GM12891 (cell line): Measurements from ENCODE around the gene TSR1.

ENCODE experiments used
- POLR2A ChIP-seq: IDR thresholded peaks from 2 replicates; pipeline ENCODE4 v1.6.1; 2011; ENCODE audit warnings: low read depth, low read length, control low read depth
- POLR2AphosphoS5 ChIP-seq: IDR thresholded peaks from 2 replicates; pipeline ENCODE4 v1.6.1; 2011; ENCODE audit warnings: low read depth, low read length, control low read depth
- TAF1 ChIP-seq: IDR thresholded peaks from 2 replicates; pipeline ENCODE4 v1.6.1; 2011; ENCODE audit warnings: low read depth, low read length, control low read depth

DNA sequence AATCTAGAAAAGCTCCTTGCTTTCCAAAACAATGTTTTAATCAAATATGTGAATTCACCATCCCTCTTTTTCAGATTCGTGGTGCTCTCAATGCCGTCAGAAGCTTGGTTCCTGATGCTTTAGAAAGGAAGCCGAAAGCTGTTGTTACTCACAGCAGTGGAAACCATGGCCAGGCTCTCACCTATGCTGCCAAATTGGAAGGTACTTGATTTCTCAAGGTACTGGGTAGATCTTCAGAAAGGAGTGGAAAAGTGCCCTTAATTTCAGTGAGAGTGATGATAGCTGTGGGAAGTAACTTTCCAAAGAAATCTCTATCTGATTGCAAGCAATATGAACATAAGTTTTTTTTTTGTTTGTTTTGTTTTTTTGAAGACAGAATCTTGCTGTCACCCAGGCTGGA lies 18.5 kb downstream of the TSR1 start:
- no peak for TF ChIP-seq POLR2A
- no peak for TF ChIP-seq POLR2AphosphoS5
- no peak for TF ChIP-seq TAF1
